Smooth muscle cell of the brain vasculature (primary cell): Measurements from ENCODE around the gene FAM53A.
"Not testable (repeated sequence)": the region's sequence is repeated elsewhere in the genome, so short reads cannot be mapped to it uniquely, and the experiment has no call there.

Source experiments
- DNase-seq: peaks from one replicate; pipeline ENCODE4 v3.0.0-alpha.2; 2012; ENCODE audit warnings: low read depth, low spot score

Gene FAM53A

DNA sequence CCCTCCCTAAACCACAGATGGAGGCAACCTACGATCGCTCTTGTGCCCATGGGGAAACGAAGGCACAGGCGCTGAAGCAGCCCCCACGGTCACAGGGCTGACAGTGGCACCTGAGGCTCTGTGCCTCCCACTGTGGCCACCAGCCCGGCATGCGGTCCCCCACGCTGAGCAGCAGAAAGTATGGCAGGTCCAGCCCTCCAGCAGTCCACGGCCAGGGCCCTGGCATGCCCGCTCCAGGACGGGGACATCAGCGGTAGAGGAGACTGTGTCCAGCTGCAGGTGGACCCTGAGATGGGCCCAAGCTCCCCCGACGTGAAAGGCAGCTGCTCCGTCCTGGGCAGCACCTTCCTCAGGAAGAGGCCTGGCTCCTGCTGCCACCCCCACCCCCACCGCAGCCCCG lies 61.2 kb downstream of the FAM53A start:
- DNase-seq: no peak

DNA sequence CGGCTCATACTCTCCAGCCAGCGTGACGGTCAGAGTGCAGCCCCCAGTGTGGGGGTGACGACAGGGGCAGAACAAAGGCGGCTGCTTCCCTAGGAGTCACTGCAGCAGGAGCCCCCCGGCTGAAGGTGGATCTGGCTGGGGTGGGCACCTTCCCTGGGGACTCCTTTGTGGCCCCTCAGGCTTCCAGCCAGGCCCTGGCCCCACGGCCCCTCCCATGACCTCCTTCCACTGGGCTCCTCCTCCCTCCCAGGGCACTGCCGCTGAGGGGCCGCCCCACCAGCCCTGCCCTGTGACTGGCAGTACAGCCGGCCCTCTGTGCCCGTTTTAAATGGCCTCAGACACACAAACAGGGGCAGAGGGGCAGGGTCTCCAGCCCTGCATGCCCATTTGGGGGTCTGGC lies 61.9 kb downstream of the FAM53A start:
- no peak for DNase-seq

DNA sequence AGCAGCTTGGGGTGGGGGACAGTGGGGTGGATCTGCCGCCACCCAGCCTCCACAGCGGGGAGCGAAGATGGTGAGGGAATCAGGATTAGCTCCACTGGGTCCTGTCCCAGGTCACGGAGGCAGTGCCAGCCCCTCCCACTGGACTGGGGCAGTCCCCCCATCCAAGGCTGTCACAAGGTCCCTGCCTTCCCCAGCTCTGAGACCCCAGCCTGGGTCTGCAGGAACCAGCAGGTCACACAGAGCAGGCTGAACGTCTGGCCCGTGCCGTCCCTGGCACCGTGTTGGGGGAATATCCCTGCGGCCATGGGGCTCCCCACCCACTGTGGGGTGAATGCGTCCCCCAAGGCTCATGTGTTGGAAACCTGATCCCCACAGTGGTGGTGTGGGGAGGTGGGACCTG lies 62.6 kb downstream of the FAM53A start:
- DNase-seq: no peak

DNA sequence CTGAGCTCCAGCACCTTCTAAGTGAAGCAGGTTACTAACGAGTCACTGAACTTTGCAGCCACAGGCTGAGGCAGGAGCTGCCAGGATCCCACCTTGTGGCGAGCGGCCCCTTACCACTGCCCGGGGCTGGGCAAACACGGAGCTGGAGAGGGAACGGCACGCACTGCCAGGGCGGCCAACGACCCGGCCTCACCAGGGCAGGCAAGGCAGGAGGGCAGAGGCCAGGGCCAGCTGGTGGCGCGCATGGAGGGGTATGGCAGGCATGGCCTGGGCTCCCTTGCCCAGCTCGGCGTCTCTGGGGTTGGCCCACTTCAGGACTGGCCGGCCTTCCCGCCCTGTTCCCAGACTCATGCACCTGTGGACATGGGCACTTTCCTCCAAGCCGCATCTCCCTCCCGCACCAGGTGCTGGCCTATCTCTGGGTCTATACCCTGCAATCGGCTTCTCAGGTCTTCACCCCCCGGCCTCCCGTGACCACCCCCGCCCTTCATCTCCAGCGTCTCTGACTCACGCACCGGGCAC lies 64.9 kb downstream of the FAM53A start:
- no peak for DNase-seq

DNA sequence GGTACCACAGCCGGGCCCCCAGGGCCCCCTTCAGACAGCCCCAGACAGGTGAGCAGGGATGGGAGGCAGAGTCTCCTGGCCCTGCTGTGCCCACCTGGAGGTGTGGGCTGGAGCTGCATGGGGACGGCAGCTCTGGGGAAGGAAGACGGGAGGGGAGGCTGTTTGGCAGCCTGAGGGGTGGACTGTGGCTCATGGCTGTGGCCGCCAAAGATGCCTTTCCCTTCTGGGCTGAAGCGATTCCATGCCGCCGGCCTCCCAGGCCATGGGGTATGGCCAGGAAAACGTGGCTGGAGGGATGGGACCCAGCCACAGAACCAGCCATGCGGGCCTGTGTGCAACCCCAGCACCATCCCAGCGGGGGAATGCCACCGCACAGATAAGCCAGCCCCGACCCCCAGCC lies 65.7 kb downstream of the FAM53A start:
- DNase-seq: no peak

DNA sequence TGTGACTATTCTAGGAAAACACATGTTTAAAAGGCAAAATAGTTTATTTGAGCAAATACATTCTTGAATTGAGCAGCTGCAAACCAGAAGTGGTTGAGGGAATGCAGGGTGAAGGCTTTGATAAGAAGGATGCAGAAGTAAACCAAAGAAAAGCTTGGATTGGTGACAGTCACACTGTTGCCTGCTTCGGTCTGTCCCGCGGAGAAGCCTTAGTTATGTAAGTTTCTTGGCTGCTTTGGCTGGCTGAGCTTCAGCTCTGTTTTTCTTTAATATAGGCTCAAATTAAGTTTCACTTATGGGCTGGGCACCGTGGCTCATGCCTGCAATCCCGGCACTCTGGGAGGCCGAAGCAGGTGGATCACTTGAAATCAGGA lies 67.6 kb downstream of the FAM53A start:
- no peak for DNase-seq

DNA sequence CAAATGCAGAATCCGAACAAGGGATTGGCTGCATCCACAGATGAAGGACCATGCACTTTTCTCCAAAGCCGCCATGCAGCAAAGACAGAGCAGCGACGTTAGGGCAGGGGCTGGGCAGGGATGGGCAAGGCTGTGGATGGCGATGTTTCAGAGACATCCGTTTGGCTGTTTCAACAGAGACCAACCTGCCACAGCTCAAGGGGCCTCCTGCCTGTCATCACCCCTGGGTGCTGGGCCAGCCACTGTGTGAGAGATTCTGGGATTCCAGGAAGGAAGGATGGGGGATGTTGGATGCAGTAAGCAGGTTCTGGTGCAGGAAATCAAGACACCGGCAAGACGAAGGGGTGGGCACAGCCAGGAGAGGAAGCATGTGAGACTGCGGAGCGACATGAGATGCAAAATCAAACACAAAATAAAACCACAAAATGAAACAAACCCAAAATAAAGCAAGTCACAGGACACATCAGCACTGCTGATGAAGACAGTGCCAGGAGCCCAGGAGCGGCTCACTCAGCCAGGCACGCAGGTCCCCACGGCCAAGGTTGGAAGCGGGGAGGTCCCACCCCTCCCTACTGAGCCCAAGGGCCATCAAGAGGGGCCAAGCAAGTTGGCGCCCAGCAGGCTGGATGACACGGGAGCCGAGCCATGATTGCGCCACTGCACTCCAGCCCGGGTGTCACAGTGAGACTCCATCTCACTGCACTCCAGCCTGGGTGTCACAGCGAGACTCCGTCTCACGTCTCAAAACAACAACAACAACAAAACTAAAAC lies 68.1 kb downstream of the FAM53A start:
- no peak for DNase-seq

DNA sequence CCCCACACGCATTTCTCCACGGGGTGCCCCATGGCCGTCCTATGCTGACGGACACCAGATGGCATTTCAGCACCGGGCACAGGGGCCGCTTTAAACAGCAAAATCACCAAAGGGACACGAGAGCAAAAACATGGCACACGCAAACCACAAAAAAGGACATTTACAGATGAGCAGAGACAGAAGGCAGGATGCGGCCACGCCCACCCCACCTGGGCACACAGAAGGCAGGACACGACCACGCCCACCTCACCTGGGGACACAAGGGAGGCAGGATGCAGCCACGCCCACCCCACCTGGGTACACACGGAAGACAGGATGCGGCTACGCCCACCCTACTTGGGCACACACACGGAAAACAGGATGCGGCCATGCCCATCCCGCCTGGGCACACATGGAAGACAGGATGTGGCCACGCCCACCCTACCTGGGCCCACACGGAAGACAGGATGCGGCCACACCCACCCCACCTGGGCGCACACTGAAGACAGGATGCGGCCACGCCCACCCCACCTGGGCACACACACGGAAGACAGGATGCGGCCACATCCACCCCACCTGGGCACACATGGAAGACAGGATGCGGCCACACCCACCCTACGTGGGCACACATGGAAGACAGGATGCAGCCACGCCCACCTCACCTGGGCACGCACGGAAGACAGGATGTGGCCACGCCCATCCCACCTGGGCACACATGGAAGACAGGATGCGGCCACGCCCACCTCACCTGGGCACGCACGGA lies 69.1 kb downstream of the FAM53A start:
- no peak for DNase-seq

DNA sequence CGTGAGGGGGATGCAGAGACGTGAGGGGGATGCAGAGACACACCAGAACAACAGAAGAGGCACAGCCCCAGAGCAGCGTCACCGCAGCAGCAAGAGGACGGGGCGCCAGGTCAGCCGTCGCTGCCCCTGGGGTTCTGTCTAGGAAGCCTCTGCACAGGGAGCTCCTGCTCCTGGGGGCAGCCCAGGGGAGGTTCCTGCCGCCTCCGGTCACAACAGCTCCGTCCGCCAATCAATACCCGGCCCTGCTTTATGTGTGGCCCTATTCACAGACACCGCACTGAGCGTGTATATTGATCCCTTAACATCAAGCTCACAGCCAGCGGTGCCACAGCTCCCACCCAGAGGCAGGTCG lies 69.6 kb downstream of the FAM53A start:
- DNase-seq: no peak

DNA sequence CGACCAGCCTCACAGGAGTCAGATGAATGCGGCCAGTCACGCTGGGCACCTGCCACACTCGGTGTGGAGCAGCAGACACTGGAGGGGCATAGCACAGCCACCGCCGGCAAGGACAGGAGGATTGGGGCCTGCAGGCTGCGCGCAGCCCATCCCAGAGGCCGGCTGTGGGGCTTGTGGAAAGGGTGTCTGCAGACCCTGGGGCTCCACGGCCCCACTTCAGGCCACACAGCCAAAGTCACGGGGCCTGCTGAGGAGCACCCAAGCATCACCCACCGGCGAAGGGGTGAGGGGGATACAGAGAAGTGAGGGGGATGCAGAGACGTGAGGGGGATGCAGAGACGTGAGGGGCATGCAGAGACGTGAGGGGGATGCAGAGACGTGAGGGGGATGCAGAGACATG lies 70.1 kb downstream of the FAM53A start:
- no peak for DNase-seq

DNA sequence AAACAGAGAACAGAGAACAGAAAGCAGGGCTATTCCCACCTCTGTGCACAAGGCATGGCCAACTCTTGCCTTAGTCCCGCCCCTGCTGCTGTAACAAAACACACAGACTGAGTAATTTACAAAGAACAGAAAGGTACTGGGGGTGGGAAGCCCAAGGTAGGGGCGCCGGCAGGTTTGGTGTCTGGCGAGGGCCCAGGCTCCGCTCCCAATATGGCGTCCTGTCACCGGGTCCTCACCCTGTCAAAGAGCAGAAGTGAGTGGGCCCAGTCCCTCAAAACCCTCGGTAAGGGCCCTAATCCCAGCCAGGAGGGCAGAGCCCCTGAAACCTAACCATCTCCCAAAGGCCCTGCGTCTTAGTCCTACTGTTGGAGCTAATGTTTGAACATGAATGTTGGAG lies 71.0 kb downstream of the FAM53A start:
- no peak for DNase-seq

DNA sequence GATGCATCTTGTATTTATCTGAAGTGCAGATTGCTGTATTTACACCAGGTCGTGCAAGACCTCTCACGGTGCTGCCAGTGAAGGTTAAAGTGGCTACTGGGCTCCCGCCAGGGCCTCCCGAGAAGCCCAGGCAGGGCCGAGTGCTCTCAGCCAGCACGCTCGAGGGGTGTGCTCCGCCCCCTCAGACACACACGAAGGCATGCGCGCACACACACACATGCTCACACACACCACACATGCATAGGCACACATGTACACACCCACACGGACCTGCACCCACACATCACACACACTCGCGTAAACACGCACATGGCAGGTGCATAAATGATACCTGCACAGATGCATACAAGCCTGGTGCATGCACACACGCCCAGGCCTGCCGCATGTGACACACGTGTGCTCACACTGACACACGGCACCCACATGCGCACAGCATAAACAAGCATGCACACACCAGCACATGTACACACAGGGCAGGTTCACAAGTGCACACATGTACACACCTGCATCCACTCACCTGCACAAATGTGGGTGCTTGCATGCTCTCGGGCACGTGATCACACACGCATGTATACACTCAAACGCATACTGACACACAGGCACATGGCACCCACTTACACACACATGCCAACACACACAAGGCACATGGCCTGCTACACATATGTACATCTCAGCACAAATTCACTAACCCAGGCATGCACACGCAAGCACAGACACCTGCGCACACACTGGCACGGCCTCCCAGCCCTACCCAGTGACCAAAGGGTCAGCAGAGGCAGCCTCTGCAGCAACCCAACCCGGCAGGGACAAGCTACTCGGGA lies 71.6 kb downstream of the FAM53A start:
- no peak for DNase-seq

DNA sequence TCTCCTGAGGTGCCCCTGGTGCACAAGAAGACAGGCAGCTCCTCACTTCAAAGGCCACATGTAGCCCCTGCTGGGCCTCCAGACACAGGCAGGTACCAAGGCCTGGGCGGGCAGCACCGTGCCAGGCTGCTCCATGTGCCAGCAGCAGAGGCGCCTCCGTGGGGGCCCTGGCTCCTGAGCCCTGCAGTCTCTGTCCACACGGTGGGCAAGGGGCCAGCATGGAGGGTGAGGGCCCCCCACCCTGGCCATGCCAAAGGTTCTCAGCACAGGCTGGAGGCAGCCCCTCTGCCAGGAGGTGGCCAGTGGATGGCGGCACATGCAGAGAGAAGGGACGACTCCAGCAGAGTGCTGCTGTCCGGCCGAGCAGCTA lies 72.6 kb downstream of the FAM53A start:
- DNase-seq: no peak

DNA sequence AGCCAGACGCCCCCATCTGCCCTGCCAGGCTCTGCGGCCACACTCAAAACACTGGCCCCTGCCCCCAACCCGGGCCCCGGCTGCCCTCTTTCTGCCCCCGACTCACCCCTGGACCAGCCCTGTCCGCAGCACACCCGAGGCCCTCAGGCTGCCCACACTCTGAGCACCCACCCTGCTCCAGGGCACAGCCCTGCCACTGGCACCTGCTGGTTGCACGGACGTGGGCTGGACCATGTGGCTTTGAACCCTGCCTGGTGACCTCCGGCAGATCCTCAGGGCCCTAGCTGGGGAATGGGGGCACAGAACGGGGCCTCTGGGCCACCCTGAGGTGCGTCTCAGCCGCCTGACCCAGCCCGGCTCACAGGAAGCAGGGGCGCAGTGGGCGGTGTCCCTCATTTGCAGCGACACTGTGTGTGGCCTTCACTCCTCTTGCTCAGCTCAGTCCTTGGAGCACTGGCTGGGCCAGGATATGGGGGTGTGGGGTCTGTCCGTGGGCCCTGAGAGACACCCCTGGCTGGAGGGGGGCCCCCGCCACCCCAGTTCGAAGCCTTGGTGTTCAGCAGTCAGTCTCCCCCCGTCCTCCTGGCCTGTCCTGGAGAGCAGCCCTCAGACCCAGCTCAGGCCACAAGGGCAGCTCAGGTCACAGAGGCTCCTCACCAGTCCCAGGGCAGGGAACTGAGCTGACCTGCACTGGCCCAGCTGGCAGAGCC lies 73.2 kb downstream of the FAM53A start:
- DNase-seq: no peak

DNA sequence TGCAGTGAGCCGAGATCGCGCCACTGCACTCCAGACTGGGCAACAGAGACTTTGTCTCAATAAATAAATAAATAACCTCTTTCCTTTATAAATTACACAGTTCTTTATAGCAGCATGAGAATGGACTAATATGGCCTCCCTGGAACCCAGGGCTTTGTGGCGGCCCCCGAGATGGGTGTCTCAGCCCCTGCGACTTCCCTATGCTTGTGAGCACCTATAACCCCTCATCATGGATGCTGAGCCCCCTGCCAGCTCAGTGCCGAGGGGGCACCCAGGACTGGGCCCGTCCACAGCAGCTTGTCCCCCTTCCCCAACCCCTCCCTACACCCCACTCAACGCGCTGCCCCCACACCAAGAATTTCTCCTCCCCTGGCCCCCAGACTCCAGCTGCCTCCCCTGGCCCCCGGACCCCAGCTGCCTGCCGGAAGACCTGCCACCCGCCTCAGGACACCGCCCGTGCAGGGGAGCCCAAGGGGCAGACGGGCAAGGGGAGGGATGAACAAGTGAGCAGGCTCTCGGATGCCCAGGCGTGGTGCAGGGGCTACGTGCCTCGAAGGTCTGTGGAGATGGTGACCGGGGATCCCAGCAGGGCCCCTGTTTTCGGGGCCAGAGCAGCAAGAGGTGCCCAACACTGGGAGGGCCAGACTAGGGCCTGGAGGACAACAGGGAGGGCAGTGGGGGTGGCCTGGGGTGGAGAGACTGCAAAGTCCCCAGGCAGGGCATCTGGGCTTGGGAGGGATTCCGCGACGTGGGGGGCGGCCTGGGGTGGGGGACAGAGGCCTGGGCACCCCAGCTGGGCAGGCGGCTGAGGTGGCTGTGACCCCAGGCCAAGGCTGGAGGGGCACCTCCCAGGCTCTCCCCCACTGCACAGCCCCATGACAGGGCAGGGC lies 74.0 kb downstream of the FAM53A start:
- DNase-seq: no peak

DNA sequence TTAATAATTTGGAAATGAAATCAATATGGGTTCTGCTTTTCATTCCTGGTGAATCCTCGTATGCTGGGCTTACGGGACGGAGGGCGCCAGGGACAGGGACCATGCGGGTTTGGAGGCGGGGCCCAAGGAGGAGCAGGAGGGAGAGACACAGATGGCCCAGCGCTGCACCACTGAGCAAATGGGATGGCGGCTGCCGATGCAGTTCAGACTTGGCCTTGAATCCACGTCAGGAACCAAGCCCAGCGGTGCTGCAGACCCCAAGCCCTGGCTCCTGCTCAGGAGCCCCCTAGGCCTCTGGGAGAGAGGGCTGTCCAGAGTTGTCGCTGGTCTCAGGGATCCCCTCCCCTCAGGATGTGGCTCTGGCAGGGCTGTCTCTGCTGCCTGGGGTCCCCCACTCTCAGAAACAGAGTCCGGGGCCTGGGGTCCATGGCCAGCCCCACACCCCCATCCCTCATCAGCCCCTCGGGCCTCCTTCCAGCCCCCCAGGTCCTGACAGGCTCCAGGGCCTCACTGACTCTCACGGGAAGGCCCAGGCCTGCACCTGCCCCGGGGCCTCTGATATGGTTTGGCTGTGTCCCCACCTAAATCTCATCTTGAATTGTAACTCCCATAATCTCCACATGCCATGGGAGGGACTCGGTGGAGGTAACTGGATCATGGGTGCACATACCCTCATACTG lies 75.2 kb downstream of the FAM53A start:
- no peak for DNase-seq

DNA sequence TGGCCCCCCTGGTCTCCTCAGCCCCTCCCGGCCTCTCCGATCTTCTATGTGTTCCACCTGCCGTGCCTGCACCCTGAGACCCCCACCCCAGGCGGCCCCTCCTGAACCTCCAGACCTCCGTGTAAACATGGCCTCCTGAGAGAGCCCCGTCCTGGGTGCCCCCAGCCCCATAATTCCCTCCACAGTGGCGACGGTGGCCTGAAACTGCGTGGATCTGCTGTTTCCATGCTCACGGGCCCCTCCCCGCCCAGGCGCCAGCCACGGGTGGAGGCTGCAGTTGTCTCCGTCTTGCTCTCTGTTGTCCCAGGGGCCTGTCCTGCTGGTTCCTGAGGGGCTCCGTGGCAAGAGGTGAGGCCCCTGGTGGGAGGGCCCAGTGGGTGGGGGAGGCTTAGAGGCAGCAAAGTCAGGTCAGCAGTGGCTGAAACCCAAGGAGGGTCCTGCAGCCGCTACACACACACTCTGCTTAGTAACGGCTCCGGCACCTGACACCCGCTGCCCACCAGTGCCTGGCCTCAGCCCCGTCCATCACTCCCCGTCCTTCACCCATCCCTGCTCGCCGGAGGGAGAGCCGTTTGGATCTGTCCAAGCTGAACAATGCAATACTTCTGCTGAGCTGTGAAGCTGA lies 75.8 kb downstream of the FAM53A start:
- DNase-seq: no peak

DNA sequence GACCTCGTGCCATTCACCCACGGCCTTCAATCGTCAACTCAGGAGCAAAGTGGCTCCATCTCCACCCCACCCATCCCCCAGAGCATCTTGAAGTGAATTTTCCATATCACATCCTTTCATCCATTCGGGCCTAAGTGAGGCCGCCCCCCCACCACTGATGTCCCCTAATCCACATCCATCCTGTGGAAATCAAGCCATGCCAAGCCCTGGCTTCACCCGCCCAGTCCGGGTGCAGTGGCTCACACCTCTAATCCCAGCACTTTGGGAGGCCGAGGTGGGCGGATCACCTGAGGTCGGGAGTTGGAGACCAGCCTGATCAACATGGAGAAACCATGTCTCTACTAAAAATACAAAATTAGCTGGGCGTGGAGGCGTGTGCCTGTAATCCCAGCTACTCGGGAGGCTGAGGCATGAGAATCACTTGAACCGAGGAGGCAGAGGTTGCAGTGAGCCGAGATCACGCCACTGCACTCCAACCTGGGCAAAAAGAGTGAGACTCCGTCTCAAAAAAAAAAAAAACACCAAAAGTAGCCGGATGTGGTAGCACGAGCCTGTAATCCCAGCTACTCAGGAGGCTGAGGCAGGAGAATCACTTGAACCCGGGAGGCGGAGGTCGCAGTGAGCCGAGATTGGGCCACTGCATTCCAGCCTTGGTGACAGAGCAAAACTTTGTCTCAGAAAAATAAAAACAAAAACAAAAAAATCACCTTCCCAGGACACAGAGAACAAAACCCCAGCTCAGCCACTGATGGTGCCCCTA lies 76.5 kb downstream of the FAM53A start:
- not testable (repeated sequence) for DNase-seq

DNA sequence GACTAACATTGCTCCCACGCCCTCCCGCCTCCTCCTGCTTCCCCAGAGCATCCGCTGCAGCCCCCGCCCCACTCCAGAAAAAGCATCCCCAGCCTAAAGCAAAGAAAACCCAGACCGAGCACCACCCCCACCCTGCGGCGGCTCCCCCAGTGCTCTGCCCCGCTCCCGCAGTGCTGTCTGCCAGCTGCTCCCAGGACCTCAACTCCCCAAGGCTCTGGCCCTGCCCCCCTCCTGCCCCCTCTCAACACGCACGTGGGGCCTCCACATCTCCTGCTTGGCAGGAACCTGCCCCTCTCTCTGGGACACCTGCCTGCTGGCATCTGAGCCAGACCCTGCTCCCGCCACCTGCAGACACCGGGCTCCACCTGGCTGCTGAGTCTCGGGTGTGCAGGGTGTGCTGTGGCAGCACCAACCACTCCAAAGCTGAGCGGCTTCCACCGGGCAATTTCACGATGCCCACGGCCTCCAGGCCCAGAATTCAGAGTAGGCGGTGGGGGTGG lies 79.4 kb downstream of the FAM53A start:
- no peak for DNase-seq
